Ovary (tissue), 3 donors: ENCODE measurements around the gene PPIL4.

Experiments
- POLR2A ChIP-seq: fragments of 450-650 bp; IDR thresholded peaks from one replicate; pipeline ENCODE4 v1.6.1; 2017; ENCODE audit warnings: antibody characterized with exemption, mild to moderate bottlenecking, moderate library complexity
- TF ChIP-seq, protein P1 (sequence below), 3 donors: fragments of 450-650 bp in 2 of 3; fragments of 200-600 bp in 1 of 3; IDR thresholded peaks; one replicate each; pipeline versions ENCODE4 v1.5.1 to v1.8.0; 2016 to 2022; ENCODE audit warnings: antibody characterized with exemption in 3 of 3, mild to moderate bottlenecking in 1 of 3
- donor health status: DM: no; HTN: no; CAD: no.

GRCh38 chr6:149541139-149541538 lies 4.7 kb downstream of the PPIL4 start:
- TF ChIP-seq, protein P1, sequence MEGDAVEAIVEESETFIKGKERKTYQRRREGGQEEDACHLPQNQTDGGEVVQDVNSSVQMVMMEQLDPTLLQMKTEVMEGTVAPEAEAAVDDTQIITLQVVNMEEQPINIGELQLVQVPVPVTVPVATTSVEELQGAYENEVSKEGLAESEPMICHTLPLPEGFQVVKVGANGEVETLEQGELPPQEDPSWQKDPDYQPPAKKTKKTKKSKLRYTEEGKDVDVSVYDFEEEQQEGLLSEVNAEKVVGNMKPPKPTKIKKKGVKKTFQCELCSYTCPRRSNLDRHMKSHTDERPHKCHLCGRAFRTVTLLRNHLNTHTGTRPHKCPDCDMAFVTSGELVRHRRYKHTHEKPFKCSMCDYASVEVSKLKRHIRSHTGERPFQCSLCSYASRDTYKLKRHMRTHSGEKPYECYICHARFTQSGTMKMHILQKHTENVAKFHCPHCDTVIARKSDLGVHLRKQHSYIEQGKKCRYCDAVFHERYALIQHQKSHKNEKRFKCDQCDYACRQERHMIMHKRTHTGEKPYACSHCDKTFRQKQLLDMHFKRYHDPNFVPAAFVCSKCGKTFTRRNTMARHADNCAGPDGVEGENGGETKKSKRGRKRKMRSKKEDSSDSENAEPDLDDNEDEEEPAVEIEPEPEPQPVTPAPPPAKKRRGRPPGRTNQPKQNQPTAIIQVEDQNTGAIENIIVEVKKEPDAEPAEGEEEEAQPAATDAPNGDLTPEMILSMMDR (IDR thresholded peaks at IDR 0.05) = no peak
- no peak for TF ChIP-seq POLR2A
